ENCODE measurements around the gene SUV39H1.
"Not testable (repeated sequence)": the region's sequence is repeated elsewhere in the genome, so short reads cannot be mapped to it uniquely, and the experiment has no call there.

Gene SUV39H1

DNA sequence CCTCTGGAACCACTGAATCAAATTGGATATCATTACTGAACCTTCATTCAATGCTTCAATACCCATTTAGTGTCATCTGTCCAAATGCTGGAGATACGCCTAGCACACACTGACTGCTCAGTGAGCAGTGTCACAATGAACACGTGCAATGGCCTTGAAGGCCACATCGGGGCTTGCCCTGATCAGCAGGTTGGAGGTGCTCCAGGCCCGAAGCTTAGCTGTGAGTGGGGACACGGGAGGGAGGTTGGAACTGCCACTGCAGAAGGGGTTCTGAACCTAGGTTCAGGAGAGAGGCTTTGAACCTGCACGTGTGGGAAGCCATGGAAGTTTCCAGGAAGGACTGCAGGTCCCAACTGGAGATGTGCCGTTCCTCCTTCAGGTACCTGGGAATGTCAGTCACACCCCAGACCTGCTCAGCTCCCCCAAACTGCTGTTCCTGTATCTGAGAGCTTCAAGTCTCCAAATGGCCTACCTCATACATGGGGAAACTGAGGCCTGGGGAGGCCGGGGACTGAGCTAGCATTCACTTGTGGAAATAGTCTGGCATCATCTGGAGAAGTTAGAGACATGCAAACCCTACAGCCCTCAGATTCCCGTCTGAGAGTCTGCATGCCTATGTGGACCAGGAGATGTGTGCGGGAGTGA, 14.9 kb upstream of the SUV39H1 start:
- no peak for TF ChIP-seq CTCF (conservative IDR thresholded peaks at IDR 0.05; ENCODE audit: low read length)
- H3K4me3 ChIP-seq (ENCODE audit: low read length): no peak overlapping the region
- no peak for DNase-seq (ENCODE audit: low read depth)

DNA sequence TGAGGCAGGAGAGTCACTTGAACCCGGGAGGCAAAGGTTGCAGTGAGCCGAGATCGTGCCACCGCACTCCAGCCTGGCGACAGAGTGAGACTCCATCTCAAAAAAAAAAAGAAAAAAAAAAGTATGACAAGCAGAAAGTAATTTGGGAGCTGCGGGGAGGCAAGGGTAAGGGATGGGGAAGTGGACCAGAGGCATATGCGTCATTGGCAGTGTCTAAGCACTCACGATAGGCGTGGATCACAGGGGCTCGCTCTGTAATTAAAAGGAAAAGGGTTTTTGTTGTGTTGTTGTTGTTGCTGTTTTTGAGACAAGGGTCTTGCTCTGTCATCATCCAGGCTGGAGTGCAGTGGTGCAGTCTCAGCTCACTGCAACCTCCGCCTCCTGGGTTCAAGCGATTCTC, 13.7 kb upstream of the SUV39H1 start:
- not testable (repeated sequence) for DNase-seq (ENCODE audit: low read depth); H3K4me3 ChIP-seq (ENCODE audit: low read length)

DNA sequence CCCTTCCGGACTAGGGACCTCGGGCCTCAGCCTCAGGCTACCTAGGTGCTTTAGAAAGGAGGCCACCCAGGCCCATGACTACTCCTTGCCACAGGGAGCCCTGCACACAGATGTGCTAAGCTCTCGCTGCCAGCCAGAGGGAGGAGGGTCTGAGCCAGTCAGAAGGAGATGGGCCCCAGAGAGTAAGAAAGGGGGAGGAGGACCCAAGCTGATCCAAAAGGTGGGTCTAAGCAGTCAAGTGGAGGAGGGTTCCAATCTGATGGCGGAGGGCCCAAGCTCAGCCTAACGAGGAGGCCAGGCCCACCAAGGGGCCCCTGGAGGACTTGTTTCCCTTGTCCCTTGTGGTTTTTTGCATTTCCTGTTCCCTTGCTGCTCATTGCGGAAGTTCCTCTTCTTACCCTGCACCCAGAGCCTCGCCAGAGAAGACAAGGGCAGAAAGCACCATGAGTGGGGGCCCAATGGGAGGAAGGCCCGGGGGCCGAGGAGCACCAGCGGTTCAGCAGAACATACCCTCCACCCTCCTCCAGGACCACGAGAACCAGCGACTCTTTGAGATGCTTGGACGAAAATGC, 13.0 kb upstream of the SUV39H1 start, which contains the start of gene WAS:
TSS of gene WAS (plus strand) at position 389 of the 572 bp plus-strand sequence. CDS start at position 444, 55 bp downstream.
- no peak within 1 kb of the TSS for H3K4me3 ChIP-seq (ENCODE audit: low read length)
- no peak for DNase-seq (ENCODE audit: low read depth)
- TF ChIP-seq CTCF (conservative IDR thresholded peaks at IDR 0.05; ENCODE audit: low read length): no peak

GRCh38 chrX:48684134-48684533, 12.4 kb upstream of the SUV39H1 start:
- TF ChIP-seq CTCF (conservative IDR thresholded peaks at IDR 0.05; ENCODE audit: low read length): no peak
- DNase-seq (ENCODE audit: low read depth): no peak
- H3K4me3 ChIP-seq (ENCODE audit: low read length): no peak overlapping the region

DNA sequence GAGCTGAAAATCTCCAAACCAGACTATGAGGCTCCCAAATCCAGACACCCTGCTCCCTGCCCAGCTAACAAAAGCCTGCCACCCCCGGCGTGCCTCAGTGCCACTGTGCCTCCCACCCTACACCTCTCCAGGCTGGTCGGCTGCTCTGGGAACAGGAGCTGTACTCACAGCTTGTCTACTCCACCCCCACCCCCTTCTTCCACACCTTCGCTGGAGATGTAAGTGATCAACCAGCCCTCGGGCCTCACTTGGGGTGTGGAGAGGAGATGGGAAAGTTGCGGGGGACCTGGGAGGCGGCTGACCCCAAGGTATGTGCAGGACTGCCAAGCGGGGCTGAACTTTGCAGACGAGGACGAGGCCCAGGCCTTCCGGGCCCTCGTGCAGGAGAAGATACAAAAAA, 11.1 kb upstream of the SUV39H1 start:
- H3K4me3 ChIP-seq (ENCODE audit: low read length): no peak overlapping the region
- no peak for DNase-seq (ENCODE audit: low read depth)
- no peak for TF ChIP-seq CTCF (conservative IDR thresholded peaks at IDR 0.05; ENCODE audit: low read length)

DNA sequence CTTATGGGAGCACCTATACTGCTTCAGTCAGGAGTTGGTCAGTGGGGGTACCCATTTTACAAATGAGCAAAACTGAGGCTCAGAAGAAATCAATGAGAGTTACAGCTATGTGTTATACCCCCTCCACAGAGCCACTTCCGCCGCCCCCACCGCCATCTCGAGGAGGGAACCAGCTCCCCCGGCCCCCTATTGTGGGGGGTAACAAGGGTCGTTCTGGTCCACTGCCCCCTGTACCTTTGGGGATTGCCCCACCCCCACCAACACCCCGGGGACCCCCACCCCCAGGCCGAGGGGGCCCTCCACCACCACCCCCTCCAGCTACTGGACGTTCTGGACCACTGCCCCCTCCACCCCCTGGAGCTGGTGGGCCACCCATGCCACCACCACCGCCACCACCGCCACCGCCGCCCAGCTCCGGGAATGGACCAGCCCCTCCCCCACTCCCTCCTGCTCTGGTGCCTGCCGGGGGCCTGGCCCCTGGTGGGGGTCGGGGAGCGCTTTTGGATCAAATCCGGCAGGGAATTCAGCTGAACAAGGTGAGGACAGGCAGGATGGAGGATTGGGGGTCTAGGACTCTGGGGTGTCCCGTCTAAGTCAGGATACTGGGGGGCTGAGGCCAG, 7.9 kb upstream of the SUV39H1 start:
- no peak overlapping the region for H3K4me3 ChIP-seq (ENCODE audit: low read length)
- no peak for DNase-seq (ENCODE audit: low read depth)
- no peak for TF ChIP-seq CTCF (conservative IDR thresholded peaks at IDR 0.05; ENCODE audit: low read length)

DNA sequence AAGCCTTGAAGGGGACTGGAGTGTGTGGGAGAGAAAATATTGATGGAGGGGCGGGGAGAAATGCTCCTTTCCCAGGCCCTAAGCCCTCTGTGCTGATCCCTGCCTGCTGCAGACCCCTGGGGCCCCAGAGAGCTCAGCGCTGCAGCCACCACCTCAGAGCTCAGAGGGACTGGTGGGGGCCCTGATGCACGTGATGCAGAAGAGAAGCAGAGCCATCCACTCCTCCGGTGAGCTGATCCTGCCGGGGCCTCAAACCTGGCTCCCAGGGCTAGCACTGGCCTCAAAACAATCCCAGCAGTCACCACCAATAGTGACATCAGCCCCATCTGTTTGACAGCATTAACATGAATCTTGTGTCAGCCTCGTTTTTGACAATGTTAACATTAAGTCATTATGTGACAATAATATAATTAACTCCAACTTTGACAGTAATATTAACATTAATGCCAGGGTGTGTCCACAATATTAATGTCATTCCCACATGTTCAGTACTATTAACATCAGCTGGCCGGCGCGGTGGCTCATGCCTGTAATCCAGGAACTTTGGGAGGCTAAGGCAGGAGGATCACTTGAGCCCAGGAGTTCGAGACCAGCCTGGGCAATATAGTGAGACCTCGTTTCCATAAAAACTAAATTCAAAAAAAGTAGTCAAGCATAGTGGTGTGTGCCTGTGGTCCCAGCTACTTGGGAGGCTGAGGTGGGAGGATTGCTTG, 7.2 kb upstream of the SUV39H1 start:
- no peak overlapping the region for H3K4me3 ChIP-seq (ENCODE audit: low read length)

DNA sequence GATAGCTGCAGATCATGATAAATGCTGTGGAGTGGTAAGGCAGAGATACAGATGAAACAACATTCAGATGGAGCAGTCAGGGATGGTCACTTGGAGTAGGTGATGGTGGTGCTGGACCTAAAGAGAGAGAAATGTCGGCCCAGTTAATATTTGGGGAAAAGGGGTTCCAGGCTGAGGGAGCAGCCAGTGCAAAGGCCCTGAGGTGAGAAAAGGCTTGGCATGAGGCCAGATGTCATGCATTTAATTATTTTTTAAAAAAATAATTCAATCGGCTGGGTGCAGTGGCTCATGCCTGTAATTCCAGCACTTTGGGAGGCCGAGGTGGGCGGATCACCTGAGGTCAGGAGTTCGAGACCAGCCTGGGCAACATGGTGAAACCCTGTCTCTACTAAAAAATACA, 4.8 kb upstream of the SUV39H1 start:
- not testable (repeated sequence) for H3K4me3 ChIP-seq (ENCODE audit: low read length); DNase-seq (ENCODE audit: low read depth)

More for the DNA sequence above, 7.2 kb upstream of the SUV39H1 start:
- DNase-seq (ENCODE audit: low read depth): no peak
- no peak for TF ChIP-seq CTCF (conservative IDR thresholded peaks at IDR 0.05; ENCODE audit: low read length)

All from AG10803 (cell line).